K562 (cell line): ENCODE results near the gene ZKSCAN4. TPM values are rescaled to one million over a fixed set of nuclear protein-coding genes. Genes with fewer than 3 reads are reported as not detected.
A peak's percentile ranks its signal among the peaks of the same experiment; 100 is the strongest.

Experiments used
- DIDO1 ChIP-seq: fragments of 450-650 bp; IDR thresholded peaks from 2 replicates; pipeline ENCODE4 v1.6.1; 2016; ENCODE audit warnings: low read depth, missing biosample characterization, missing genetic modification characterization
- ESRRA ChIP-seq: fragments of 450-650 bp; IDR thresholded peaks from 2 replicates; pipeline ENCODE4 v1.6.1; 2014; ENCODE audit warnings: low read depth, mild to moderate bottlenecking, moderate library complexity, borderline replicate concordance
- KHSRP ChIP-seq: fragments of 450-650 bp; IDR thresholded peaks from 2 replicates; pipeline ENCODE4 v1.6.1; 2017
- NFRKB ChIP-seq: fragments of 450-650 bp; IDR thresholded peaks from 2 replicates; pipeline ENCODE4 v1.6.1; 2016; ENCODE audit warnings: low read depth
- TCF3 ChIP-seq: sonication (generic); formaldehyde crosslinking; IDR thresholded peaks from 2 replicates; pipeline ENCODE4 v1.4.0; 2020; ENCODE audit warnings: mild to moderate bottlenecking, missing genetic modification reagents
- TCF7L2 ChIP-seq: fragments of 150-350 bp; IDR thresholded peaks from 2 replicates; pipeline ENCODE4 v1.6.1; 2016; ENCODE audit warnings: low read depth, mild to moderate bottlenecking, low read length, moderate library complexity
- YY1 ChIP-seq, 3 experiments: IDR thresholded peaks; 2 replicates each; pipeline ENCODE4 v1.6.1; 2011; ENCODE audit warnings: low read length in 2 of 3, mild to moderate bottlenecking in 2 of 3, moderate library complexity in 2 of 3, borderline replicate concordance in 1 of 3, control low read depth in 1 of 3, low read depth in 1 of 3; ENCODE audit not compliant: insufficient read depth in 3 of 3, insufficient replicate concordance in 2 of 3, control insufficient read depth in 1 of 3, insufficient read length in 1 of 3; ENCODE audit errors: extremely low read depth in 1 of 3
- ZBTB1 ChIP-seq: sonication (generic); formaldehyde crosslinking; IDR thresholded peaks from 2 replicates; pipeline ENCODE4 v1.8.1; 2023; ENCODE audit warnings: missing genetic modification reagents, low read depth, mild to moderate bottlenecking, borderline replicate concordance
- ZNF263 ChIP-seq: sonication (generic); formaldehyde crosslinking; IDR thresholded peaks from 2 replicates; pipeline ENCODE4 v1.8.0; 2022; ENCODE audit warnings: mild to moderate bottlenecking, missing genetic modification reagents, borderline replicate concordance
- ZNF274 ChIP-seq: IDR thresholded peaks from 2 replicates; pipeline ENCODE4 v1.6.1; 2011; ENCODE audit warnings: low read depth, mild to moderate bottlenecking, low read length, moderate library complexity, borderline replicate concordance
- ZNF311 ChIP-seq: fragments of 250-450 bp; sonication (Bioruptor Pico); IDR thresholded peaks from 2 replicates; pipeline ENCODE4 v1.4.0; 2020; ENCODE audit warnings: mild to moderate bottlenecking, moderate library complexity
- polyA plus RNA-seq, 8 experiments: library from polyadenylated mRNA; depleted of rRNA in 4 of 8; stranded (reverse) in 5 of 8; unstranded in 3 of 8; fragments of >200 nt; fragmentation: Nextera tagmentation in 2 of 8; fragmentation: Illumina TruSeq in 1 of 8; extraction: Ambion mirVana in 2 of 8; extraction: Trizol in 1 of 8; gene quantifications; 2 replicates each; pipeline versions ENCODE4 v1.2.1 to v1.2.3, GENCODE V29; 2011 to 2014; ENCODE audit warnings: inconsistent platforms in 1 of 8, missing spikeins in 1 of 8
- total RNA-seq, 7 experiments: library from RNA; depleted of rRNA in 6 of 7; stranded (reverse); fragments of >200 nt in 6 of 7; fragmentation: Illumina TruSeq in 2 of 7; extraction: Trizol in 2 of 7; gene quantifications; 2 replicates each; pipeline versions ENCODE4 v1.2.1 to v1.2.3, GENCODE V29; 2011 to 2021; ENCODE audit warnings: low replicate concordance in 1 of 7
- TF ChIP-seq, protein P1 (sequence below): sonication (generic); formaldehyde crosslinking; IDR thresholded peaks from 2 replicates; pipeline ENCODE4 v1.4.0; 2020; ENCODE audit warnings: mild to moderate bottlenecking, missing genetic modification reagents
- TF ChIP-seq, protein P2 (sequence below): fragments of 250-450 bp; sonication (Bioruptor Pico); IDR thresholded peaks from 2 replicates; pipeline ENCODE4 v1.8.0; 2022; ENCODE audit warnings: inconsistent platforms, mild to moderate bottlenecking, moderate library complexity, borderline replicate concordance
- TF ChIP-seq, protein P3 (sequence below): fragments of 250-450 bp; sonication (Bioruptor Pico); IDR thresholded peaks from 2 replicates; pipeline ENCODE4 v1.8.0; 2022; ENCODE audit warnings: inconsistent platforms
- TF ChIP-seq, protein P4 (sequence below): fragments of 250-450 bp; sonication (Bioruptor Pico); IDR thresholded peaks from 2 replicates; pipeline ENCODE4 v1.8.0; 2022; ENCODE audit warnings: moderate library complexity, mild to moderate bottlenecking, inconsistent platforms
- TF ChIP-seq, protein P5 (sequence below), 2 experiments: fragments of 450-650 bp; IDR thresholded peaks; 2 replicates each; pipeline ENCODE4 v1.6.1; 2018; ENCODE audit warnings: mild to moderate bottlenecking in 2 of 2, low read depth in 1 of 2; ENCODE audit not compliant: partially characterized antibody in 2 of 2

The ZKSCAN4 gene
- total and polyA plus RNA-seq, 9 of the 15 experiments (the other 6 are each of a cell fraction or from before 2014, with no cell fraction given) = 1.2 to 5.3 (median 4.7) TPM

DNA sequence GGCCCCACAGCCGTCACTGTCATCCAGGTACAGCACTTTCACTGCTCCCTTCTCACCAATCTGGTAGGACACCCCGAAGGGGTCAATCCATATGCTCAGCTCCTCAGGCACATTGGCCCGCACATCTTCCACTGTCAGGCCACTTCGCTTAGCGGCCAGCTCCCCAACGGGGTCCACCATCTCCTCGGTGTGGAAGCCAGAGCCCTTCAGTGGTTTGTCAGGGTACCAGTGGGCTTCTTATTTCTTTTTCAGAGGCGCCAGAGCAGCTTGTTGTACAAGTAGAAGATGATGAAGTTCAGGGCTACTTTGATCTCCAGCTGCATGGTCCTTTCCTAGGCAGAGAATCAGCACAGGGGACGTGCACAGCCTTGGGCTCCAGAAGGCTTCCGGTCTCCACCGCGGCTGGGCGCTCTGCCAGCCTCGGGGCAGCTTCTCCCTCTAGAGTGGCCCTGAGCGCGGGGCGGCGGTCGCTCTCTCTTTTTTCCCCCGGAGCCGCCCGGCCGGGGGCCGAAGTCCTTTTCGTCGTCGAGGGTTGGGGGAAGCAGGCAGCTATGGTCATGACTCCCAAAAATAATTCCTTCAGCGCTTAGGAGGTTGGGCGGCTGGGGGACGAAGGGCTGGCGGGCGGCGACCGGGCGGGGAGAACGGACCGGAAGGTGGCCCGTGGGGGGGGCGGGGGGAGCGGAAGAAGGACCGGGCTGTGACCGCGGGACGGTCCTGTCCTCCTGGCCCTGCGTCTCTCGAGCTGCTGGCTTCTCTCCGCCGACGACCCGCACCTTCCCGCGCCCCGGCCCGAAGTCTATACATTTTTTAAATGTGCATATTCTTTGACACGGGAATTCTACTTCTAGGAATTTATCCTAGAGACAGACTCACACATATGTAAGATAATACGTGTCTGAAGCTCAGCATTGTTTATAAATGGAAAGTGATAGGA is 33.5 kb downstream of the ZKSCAN4 start (continued):
- TF ChIP-seq, protein P1, sequence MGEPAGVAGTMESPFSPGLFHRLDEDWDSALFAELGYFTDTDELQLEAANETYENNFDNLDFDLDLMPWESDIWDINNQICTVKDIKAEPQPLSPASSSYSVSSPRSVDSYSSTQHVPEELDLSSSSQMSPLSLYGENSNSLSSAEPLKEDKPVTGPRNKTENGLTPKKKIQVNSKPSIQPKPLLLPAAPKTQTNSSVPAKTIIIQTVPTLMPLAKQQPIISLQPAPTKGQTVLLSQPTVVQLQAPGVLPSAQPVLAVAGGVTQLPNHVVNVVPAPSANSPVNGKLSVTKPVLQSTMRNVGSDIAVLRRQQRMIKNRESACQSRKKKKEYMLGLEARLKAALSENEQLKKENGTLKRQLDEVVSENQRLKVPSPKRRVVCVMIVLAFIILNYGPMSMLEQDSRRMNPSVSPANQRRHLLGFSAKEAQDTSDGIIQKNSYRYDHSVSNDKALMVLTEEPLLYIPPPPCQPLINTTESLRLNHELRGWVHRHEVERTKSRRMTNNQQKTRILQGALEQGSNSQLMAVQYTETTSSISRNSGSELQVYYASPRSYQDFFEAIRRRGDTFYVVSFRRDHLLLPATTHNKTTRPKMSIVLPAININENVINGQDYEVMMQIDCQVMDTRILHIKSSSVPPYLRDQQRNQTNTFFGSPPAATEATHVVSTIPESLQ (CRISPR knock-in tag) = peak; percentile 17; the same call in 1 of the 2 replicates
- TF ChIP-seq ZBTB1 (CRISPR knock-in tag) (no peak), ESRRA (no peak), KHSRP (no peak), ZNF263 (CRISPR knock-in tag) (no peak), ZNF274 (no peak), ZNF311 (no peak), NFRKB (no peak), YY1 (IDR thresholded peaks at IDR 0.05; ENCODE audit: borderline replicate concordance in 1 of 3, control insufficient read depth in 1 of 3, extremely low read depth in 1 of 3, insufficient read depth in 3 of 3, insufficient read length in 1 of 3, insufficient replicate concordance in 2 of 3, low read depth in 1 of 3, low read length in 2 of 3) (peak in 1 of 3 experiments; percentile 12), DIDO1 (tag) (no peak), TCF3 (no peak), TCF7L2 (no peak)
- TF ChIP-seq, protein P2, sequence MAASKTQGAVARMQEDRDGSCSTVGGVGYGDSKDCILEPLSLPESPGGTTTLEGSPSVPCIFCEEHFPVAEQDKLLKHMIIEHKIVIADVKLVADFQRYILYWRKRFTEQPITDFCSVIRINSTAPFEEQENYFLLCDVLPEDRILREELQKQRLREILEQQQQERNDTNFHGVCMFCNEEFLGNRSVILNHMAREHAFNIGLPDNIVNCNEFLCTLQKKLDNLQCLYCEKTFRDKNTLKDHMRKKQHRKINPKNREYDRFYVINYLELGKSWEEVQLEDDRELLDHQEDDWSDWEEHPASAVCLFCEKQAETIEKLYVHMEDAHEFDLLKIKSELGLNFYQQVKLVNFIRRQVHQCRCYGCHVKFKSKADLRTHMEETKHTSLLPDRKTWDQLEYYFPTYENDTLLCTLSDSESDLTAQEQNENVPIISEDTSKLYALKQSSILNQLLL (CRISPR knock-in tag) = no peak
- TF ChIP-seq, protein P3, sequence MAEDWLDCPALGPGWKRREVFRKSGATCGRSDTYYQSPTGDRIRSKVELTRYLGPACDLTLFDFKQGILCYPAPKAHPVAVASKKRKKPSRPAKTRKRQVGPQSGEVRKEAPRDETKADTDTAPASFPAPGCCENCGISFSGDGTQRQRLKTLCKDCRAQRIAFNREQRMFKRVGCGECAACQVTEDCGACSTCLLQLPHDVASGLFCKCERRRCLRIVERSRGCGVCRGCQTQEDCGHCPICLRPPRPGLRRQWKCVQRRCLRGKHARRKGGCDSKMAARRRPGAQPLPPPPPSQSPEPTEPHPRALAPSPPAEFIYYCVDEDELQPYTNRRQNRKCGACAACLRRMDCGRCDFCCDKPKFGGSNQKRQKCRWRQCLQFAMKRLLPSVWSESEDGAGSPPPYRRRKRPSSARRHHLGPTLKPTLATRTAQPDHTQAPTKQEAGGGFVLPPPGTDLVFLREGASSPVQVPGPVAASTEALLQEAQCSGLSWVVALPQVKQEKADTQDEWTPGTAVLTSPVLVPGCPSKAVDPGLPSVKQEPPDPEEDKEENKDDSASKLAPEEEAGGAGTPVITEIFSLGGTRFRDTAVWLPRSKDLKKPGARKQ (CRISPR knock-in tag) = no peak
- TF ChIP-seq, protein P4, sequence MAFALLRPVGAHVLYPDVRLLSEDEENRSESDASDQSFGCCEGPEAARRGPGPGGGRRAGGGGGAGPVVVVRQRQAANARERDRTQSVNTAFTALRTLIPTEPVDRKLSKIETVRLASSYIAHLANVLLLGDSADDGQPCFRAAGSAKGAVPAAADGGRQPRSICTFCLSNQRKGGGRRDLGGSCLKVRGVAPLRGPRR (CRISPR knock-in tag) = no peak
- TF ChIP-seq, protein P5, sequence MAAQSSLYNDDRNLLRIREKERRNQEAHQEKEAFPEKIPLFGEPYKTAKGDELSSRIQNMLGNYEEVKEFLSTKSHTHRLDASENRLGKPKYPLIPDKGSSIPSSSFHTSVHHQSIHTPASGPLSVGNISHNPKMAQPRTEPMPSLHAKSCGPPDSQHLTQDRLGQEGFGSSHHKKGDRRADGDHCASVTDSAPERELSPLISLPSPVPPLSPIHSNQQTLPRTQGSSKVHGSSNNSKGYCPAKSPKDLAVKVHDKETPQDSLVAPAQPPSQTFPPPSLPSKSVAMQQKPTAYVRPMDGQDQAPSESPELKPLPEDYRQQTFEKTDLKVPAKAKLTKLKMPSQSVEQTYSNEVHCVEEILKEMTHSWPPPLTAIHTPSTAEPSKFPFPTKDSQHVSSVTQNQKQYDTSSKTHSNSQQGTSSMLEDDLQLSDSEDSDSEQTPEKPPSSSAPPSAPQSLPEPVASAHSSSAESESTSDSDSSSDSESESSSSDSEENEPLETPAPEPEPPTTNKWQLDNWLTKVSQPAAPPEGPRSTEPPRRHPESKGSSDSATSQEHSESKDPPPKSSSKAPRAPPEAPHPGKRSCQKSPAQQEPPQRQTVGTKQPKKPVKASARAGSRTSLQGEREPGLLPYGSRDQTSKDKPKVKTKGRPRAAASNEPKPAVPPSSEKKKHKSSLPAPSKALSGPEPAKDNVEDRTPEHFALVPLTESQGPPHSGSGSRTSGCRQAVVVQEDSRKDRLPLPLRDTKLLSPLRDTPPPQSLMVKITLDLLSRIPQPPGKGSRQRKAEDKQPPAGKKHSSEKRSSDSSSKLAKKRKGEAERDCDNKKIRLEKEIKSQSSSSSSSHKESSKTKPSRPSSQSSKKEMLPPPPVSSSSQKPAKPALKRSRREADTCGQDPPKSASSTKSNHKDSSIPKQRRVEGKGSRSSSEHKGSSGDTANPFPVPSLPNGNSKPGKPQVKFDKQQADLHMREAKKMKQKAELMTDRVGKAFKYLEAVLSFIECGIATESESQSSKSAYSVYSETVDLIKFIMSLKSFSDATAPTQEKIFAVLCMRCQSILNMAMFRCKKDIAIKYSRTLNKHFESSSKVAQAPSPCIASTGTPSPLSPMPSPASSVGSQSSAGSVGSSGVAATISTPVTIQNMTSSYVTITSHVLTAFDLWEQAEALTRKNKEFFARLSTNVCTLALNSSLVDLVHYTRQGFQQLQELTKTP (IDR thresholded peaks at IDR 0.05; ENCODE audit: low read depth in 1 of 2, partially characterized antibody in 2 of 2) = peak in 1 of 2 experiments; percentile 14
